ENCODE data around the gene ADGRL2.

Gene ADGRL2

GRCh38 chr1:81806432-81806770, 5.7 kb downstream of the ADGRL2 start:
- no peak for ATAC-seq

DNA sequence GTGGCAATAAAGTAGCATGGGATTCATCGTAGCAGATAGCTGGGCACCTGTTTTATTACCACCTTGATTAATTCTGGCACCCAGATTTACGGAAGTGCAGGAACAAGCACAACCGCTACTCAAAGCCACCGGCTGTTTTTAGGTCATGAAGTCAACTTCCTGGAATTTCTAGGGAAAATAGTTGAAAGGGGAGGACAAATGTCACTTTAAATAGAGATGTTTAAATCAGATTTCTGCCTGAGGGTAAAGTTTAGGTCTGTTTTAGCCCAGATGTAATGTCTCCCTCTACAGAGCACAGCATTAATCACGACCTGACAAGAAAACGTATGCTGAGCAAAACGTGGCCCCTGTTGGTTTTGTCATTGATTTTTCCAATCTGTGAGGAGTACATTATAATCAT, 8.0 kb downstream of the ADGRL2 start:
- ATAC-seq, result no peak

GRCh38 chr1:81809808-81810207, 9.1 kb downstream of the ADGRL2 start:
- ATAC-seq, result no peak

- no peak for ATAC-seq
Observed at GRCh38 chr1:81811757-81812371, 11.1 kb downstream of the ADGRL2 start.

- ATAC-seq, result no peak
Observed at GRCh38 chr1:81812712-81813111, 12.0 kb downstream of the ADGRL2 start.

GRCh38 chr1:81813691-81814090, 13.0 kb downstream of the ADGRL2 start:
- ATAC-seq, result no peak

- no peak for ATAC-seq
Observed at GRCh38 chr1:81819613-81820012, 18.9 kb downstream of the ADGRL2 start.

- no peak for ATAC-seq
Observed at GRCh38 chr1:81820765-81821164, 20.0 kb downstream of the ADGRL2 start.

- ATAC-seq, result no peak
Observed at GRCh38 chr1:81823082-81823481, 22.3 kb downstream of the ADGRL2 start.

- ATAC-seq, result no peak
Observed at GRCh38 chr1:81824759-81825158, 24.0 kb downstream of the ADGRL2 start.

GRCh38 chr1:81827942-81828341, 27.2 kb downstream of the ADGRL2 start:
- ATAC-seq, result no peak

DNA sequence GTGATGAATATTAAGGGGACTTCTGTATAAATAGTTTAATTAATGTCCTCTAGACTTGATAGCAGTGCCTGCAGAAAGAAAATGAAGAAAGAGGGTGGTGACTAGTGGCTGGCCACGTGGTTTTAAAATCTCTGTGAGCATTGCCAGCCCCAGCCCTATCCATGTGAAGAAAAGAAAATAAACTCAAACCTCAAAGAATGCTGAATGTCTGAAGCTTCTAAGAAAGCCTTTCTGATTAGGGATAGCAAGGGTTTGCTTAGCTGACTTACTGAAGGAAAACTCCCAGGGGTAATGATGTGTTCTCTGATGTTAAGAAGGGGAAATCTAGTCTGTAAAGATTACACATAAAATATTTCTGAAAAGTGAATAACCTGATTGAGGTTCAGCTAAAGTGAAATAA, 31.8 kb downstream of the ADGRL2 start:
- ATAC-seq, result no peak

GRCh38 chr1:81833722-81834121, 33.0 kb downstream of the ADGRL2 start:
- ATAC-seq, result no peak

GRCh38 chr1:81834268-81834667, 33.5 kb downstream of the ADGRL2 start:
- ATAC-seq, result no peak

- no peak for ATAC-seq
Observed at GRCh38 chr1:81834921-81835698, 34.4 kb downstream of the ADGRL2 start.

DNA sequence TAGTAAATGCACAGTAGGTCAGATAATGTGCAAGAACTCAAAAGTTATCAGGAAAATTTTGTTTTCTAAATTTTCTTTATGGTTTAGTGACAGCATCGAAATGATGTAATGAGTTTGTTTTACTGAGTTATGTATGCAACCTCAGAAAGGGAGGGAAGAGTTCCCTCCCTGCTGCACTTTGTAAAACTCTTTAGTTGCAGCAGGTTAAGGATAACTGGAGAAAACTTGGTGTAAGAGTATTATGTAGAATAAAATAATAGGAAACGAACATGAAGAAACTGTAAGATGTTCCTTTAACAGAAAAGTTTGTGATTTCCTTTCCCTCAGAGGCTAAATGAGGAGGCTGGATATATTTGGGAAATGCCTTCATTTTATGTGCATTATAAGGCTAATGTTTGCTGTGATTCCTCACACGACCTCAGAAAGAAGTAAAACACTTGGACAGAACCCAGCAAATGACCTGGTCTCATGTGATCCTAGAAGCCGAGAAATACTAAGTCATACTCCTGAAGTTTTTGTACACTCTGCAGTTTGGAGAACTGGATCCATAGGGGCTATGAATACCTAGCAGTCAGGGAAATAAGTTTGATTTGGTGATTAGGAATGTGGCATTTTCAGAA, 35.4 kb downstream of the ADGRL2 start:
- ATAC-seq, result no peak

- no peak for ATAC-seq
Observed at GRCh38 chr1:81838600-81839218, 38.0 kb downstream of the ADGRL2 start.

DNA sequence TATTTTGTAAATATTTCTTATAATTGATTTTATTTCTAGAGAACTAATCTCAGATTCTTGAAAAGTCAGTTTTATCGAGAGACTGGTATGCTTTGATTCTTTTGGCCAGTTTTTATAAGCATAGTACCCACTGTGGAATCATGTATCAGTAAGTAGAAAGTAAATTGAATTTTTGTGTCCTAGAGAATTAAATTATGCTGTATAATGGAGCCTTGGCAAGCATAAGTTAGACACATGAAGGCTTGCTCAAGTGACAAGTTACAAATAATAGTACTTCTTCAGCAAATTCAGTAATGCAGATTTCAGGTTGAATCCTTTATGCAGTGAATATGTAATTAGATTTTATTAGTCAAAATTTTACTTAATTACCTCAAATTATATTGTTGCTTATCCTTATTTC, 40.1 kb downstream of the ADGRL2 start:
- no peak for ATAC-seq

- no peak for ATAC-seq
Observed at GRCh38 chr1:81841795-81842194, 41.1 kb downstream of the ADGRL2 start.

DNA sequence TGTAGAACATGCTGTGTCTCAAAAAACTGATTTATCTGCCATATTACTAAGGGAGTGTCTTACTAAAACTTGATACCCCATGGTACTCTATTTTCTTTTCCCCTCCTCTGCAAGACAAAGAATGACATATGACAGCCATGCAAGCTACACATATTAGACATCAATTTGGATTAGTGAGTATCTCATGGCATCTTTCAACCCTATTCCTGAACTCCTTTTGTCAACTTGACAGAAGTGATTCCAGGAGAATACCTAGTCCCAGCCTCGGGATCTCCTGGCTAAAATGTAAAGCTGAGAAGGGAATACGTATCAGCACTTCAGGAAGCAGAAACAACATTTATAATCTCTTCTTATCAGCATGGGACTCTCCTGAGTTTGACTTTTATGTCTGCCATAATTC, 43.7 kb downstream of the ADGRL2 start:
- ATAC-seq, result no peak

DNA sequence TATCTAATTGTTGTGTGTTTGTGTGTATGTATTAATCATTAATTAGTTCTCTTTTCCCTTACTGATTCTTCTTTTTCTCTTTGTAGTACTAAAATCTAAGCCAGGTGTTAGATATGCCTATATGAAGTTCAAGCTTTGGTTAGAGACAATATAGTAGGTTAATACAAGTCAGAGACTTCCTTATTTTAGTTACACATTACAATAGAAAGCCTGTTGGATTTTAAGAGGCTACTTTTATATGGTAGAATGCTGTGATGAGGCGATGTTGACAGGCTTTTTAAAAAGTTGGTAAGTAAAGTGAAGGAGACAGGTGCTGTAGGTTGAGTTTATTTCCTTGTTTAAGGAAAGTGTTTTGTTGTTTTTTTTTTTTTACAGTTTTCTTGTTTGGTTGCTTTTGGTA, 45.9 kb downstream of the ADGRL2 start:
- no peak for ATAC-seq

GRCh38 chr1:81847063-81847462, 46.3 kb downstream of the ADGRL2 start:
- no peak for ATAC-seq

DNA sequence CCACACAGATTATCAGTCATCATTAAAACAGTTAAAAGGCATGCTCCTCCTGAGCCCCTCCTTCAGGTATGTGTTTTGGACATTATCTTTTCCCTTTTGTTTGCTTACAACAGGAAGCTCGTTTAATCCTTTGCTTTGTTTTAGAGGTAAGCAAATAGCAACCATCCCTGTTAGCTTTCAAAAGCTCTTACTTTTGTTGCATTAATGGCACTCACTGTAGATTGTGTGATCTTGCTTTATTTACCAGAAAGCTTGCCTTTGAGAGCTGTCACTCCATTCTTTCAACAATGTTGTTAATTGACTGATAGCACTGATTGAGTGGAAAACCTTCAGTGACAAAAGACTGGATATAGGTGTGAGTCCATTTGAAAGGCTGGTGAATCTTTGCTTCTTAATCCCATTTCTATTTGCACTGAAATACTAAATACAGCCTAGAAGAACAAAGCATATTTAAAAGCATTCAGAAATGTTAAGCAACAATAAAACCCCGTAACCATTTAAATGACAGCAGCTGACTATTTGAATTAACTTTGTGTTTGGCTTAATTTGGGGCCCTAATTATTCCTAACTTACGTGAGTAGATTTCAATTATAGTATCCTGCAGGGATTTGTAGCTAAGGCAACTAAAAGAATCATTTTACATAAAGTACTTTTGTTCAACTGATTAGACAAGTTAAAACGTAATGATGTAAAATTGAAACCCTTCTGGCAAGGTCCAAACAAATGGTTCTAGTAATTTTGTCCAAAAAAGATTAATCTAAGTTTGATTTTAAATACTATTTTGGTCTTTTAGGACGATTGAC, 48.3 kb downstream of the ADGRL2 start:
- no peak for ATAC-seq
